SK-N-SH (cell line): Measurements from ENCODE around the gene APOL2. TPM values are rescaled to one million over a fixed set of nuclear protein-coding genes. Genes with fewer than 3 reads are reported as not detected.

ENCODE experiments used
- CTCF ChIA-PET: fragments of 300-600, 350-600 bp; formaldehyde crosslinking; extraction: SDS; loops from one replicate; lab custom pipeline; 2021; lab: Yijun Ruan, JAX
- POLR2A ChIA-PET: fragments of 350-600 bp; sonication (Branson Sonifier 250); formaldehyde crosslinking; extraction: SDS; loops from one replicate; lab custom pipeline; 2020; ENCODE audit warnings: antibody characterized with exemption, inconsistent platforms; lab: Yijun Ruan, JAX
- DNase-seq: peaks from one replicate; pipeline ENCODE4 v3.0.0; 2012
- H2AFZ ChIP-seq: fragments of 200-600 bp; sonication (generic); 2 replicates; pipeline ENCODE4 v1.8.1; 2016; ENCODE audit warnings: antibody characterized with exemption, mild to moderate bottlenecking, low read depth
- H3F3A ChIP-seq: fragments of 200-600 bp; sonication (generic); replicated peaks from 2 replicates; pipeline ENCODE3; 2016; ENCODE audit warnings: antibody characterized with exemption, mild to moderate bottlenecking; ENCODE audit not compliant: insufficient read depth
- H3K27ac ChIP-seq, 2 experiments: fragments of 200-500 bp in 1 of 2; fragments of 200-600 bp in 1 of 2; sonication (Bioruptor generic) in 1 of 2; sonication (generic), shearing (Covaris generic) in 1 of 2; 2 replicates each; pipeline versions ENCODE4 v1.5.1 to v1.6.1; 2014 to 2016; ENCODE audit warnings: low read depth in 2 of 2, inconsistent platforms in 1 of 2, low read length in 1 of 2, mild to moderate bottlenecking in 1 of 2, mixed read lengths in 1 of 2
- H3K27me3 ChIP-seq: fragments of 200-600 bp; sonication (generic), shearing (Covaris generic); 2 replicates; pipeline ENCODE4 v1.6.1; 2016; ENCODE audit warnings: mixed run types; ENCODE audit not compliant: insufficient read depth
- H3K36me3 ChIP-seq, 2 experiments: fragments of 200-500 bp in 1 of 2; fragments of 200-600 bp in 1 of 2; sonication (Bioruptor generic) in 1 of 2; sonication (generic) in 1 of 2; replicated peaks in 1 of 2; 2 replicates each; pipeline versions ENCODE3 to v1.5.1; 2014 to 2016; ENCODE audit warnings: low read length in 1 of 2, mild to moderate bottlenecking in 1 of 2; ENCODE audit not compliant: insufficient read depth in 2 of 2, control insufficient read depth in 1 of 2
- H3K4me1 ChIP-seq, 2 experiments: fragments of 200-500 bp in 1 of 2; fragments of 200-600 bp in 1 of 2; sonication (Bioruptor generic) in 1 of 2; sonication (generic), shearing (Covaris generic) in 1 of 2; 2 replicates each; pipeline versions ENCODE4 v1.5.1 to v1.6.1; 2014 to 2016; ENCODE audit warnings: low read depth in 1 of 2, low read length in 1 of 2, mixed run types in 1 of 2; ENCODE audit not compliant: insufficient read depth in 2 of 2, control insufficient read depth in 1 of 2
- H3K4me2 ChIP-seq: fragments of 200-600 bp; sonication (generic), shearing (Covaris generic); 2 replicates; pipeline ENCODE4 v1.6.1; 2017; ENCODE audit warnings: mixed run types
- H3K4me3 ChIP-seq, 2 experiments: fragments of 200-500 bp in 1 of 2; fragments of 200-600 bp in 1 of 2; sonication (Bioruptor generic) in 1 of 2; sonication (generic), shearing (Covaris generic) in 1 of 2; 2 replicates each; pipeline versions ENCODE4 v1.5.1 to v1.8.1; 2014 to 2016; ENCODE audit warnings: low read depth in 2 of 2, inconsistent platforms in 1 of 2, low read length in 1 of 2, mild to moderate bottlenecking in 1 of 2, mixed read lengths in 1 of 2, moderate library complexity in 1 of 2
- H3K79me2 ChIP-seq: fragments of 200-600 bp; sonication (generic); 2 replicates; pipeline ENCODE4 v1.8.1; 2017; ENCODE audit warnings: mild to moderate bottlenecking; ENCODE audit not compliant: insufficient read depth
- H3K9ac ChIP-seq: fragments of 200-600 bp; sonication (generic); 2 replicates; pipeline ENCODE4 v1.6.1; 2017; ENCODE audit warnings: mixed run types
- H3K9me2 ChIP-seq: fragments of 200-600 bp; sonication (generic); 2 replicates; pipeline ENCODE4 v1.6.1; 2017; ENCODE audit warnings: mixed run types
- H3K9me3 ChIP-seq: fragments of 200-600 bp; sonication (generic); 2 replicates; pipeline ENCODE4 v1.6.1; 2017; ENCODE audit warnings: mixed run types, mild to moderate bottlenecking, moderate library complexity
- H4K20me1 ChIP-seq: fragments of 200-600 bp; sonication (generic); 2 replicates; pipeline ENCODE4 v1.6.1; 2017; ENCODE audit warnings: mild to moderate bottlenecking, mixed run types; ENCODE audit not compliant: insufficient read depth
- CHD2 ChIP-seq: fragments of 150-350 bp; IDR thresholded peaks from 2 replicates; pipeline ENCODE4 v1.6.1; 2018; ENCODE audit warnings: low read length; ENCODE audit not compliant: partially characterized antibody
- CTCF ChIP-seq: fragments of 200-600 bp; sonication (generic); IDR thresholded peaks from 2 replicates; pipeline ENCODE4 v1.6.1; 2017; ENCODE audit warnings: antibody characterized with exemption, mild to moderate bottlenecking, moderate library complexity
- ELF1 ChIP-seq: IDR thresholded peaks from 2 replicates; pipeline ENCODE4 v1.4.0; 2012
- FOSL2 ChIP-seq: IDR thresholded peaks from 2 replicates; pipeline ENCODE4 v1.4.0; 2012; ENCODE audit warnings: low read depth, mild to moderate bottlenecking, moderate library complexity, borderline replicate concordance
- FOXJ3 ChIP-seq: sonication (generic); formaldehyde crosslinking; IDR thresholded peaks from 2 replicates; pipeline ENCODE4 v1.5.1; 2020; ENCODE audit warnings: mild to moderate bottlenecking, missing genetic modification reagents
- GABPA ChIP-seq: IDR thresholded peaks from 2 replicates; pipeline ENCODE4 v1.4.0; 2012; ENCODE audit warnings: low read depth, mild to moderate bottlenecking
- GATA2 ChIP-seq: sonication (generic); formaldehyde crosslinking; IDR thresholded peaks from 2 replicates; pipeline ENCODE4 v1.5.0; 2020; ENCODE audit warnings: mild to moderate bottlenecking, missing genetic modification reagents
- JUND ChIP-seq: IDR thresholded peaks from 2 replicates; pipeline ENCODE4 v1.4.0; 2012
- MAX ChIP-seq: IDR thresholded peaks from 2 replicates; pipeline ENCODE4 v1.4.0; 2012; ENCODE audit warnings: low read depth
- MEF2A ChIP-seq: IDR thresholded peaks from 2 replicates; pipeline ENCODE4 v1.4.0; 2012; ENCODE audit warnings: low read depth, borderline replicate concordance
- MXI1 ChIP-seq: IDR thresholded peaks from 2 replicates; pipeline ENCODE4 v1.6.1; 2012; ENCODE audit warnings: mild to moderate bottlenecking, low read depth, low read length, improper control_type of control experiment
- NRF1 ChIP-seq: IDR thresholded peaks from 2 replicates; pipeline ENCODE4 v1.6.1; 2012; ENCODE audit warnings: low read depth, mild to moderate bottlenecking, low read length
- RAD21 ChIP-seq: IDR thresholded peaks from 2 replicates; pipeline ENCODE4 v1.6.1; 2012; ENCODE audit warnings: mild to moderate bottlenecking, low read length
- RCOR1 ChIP-seq: fragments of 150-350 bp; IDR thresholded peaks from 2 replicates; pipeline ENCODE4 v1.6.1; 2017; ENCODE audit warnings: antibody characterized with exemption, low read length
- REST ChIP-seq: IDR thresholded peaks from 2 replicates; pipeline ENCODE4 v1.6.1; 2012; ENCODE audit warnings: mild to moderate bottlenecking, low read depth, low read length, moderate library complexity
- SMC3 ChIP-seq: IDR thresholded peaks from 2 replicates; pipeline ENCODE4 v1.6.1; 2012; ENCODE audit warnings: low read depth, low read length, improper control_type of control experiment
- TEAD4 ChIP-seq: IDR thresholded peaks from 2 replicates; pipeline ENCODE4 v1.4.0; 2012; ENCODE audit warnings: mild to moderate bottlenecking, borderline replicate concordance; ENCODE audit not compliant: insufficient read depth
- USF1 ChIP-seq: IDR thresholded peaks from 2 replicates; pipeline ENCODE4 v1.4.0; 2012; ENCODE audit warnings: low read depth, borderline replicate concordance
- WGBS: methylation state at CpG from one replicate; pipeline ENCODE4 v1.1.6; 2017; ENCODE audit warnings: low lambda C conversion rate; 5-methylcytosine and 5-hydroxymethylcytosine counted together
- polyA plus RNA-seq, 3 experiments: library from polyadenylated mRNA; depleted of rRNA; stranded (reverse); fragments of >200 nt; gene quantifications; 2 replicates each; pipeline ENCODE4 v1.2.3, GENCODE V29; 2012

Gene APOL2
- polyA plus RNA-seq, 1 of the 3 experiments (the other 2 are of a cell fraction), result 8.3 TPM

- POLR2A ChIA-PET, result no interaction called here
Observed at GRCh38 chr22:36235585-36235984, 3.7 kb downstream of the APOL2 start.

GRCh38 chr22:36234919-36235318, 4.4 kb downstream of the APOL2 start:
- POLR2A ChIA-PET, result no interaction called here
- TF ChIP-seq RAD21 (no peak), SMC3 (no peak), RCOR1 (no peak), MXI1 (no peak), GABPA (no peak), TEAD4 (no peak), FOSL2 (no peak), USF1 (no peak), MAX (no peak), FOXJ3 (no peak), MEF2A (no peak), JUND (no peak), CTCF (no peak)

More at GRCh38 chr22:36235585-36235984, 3.7 kb downstream of the APOL2 start:
- H3K4me1 ChIP-seq, result peaks cover 10 to 25% of the 10 kb centered on the region in 2 experiments; a peak in 1 of 4 replicates
- CTCF ChIA-PET, result interaction anchor here (1.4 to 4.7 kb wide), 3 partner anchors 14 to 42 kb away, joined by 4 to 30 read pairs (median 6); no protein-coding TSS in a partner anchor
- H3K36me3 ChIP-seq, result peaks cover 5 to 15% of the 10 kb centered on the region in 2 experiments
- no peak overlapping the region for H3K9ac ChIP-seq
- TF ChIP-seq MXI1 (no peak), CHD2 (no peak), REST (no peak), FOXJ3 (no peak), ELF1 (no peak), JUND (no peak), RCOR1 (no peak), GATA2 (CRISPR knock-in tag) (no peak), NRF1 (no peak), MEF2A (no peak)
- TF ChIP-seq, all 33 proteins: peak for 0
- no peak for DNase-seq
- H3K27me3 ChIP-seq, result no peaks in the 10 kb centered on the region
- no peak overlapping the region for H3K4me2 ChIP-seq
- H3K9me2 ChIP-seq, result no peaks in the 10 kb centered on the region
- H2AFZ ChIP-seq, result no peak overlapping the region
- WGBS, result 75% methylated on average over 3 of the region's 3 CpGs
- H3K79me2 ChIP-seq, result peaks cover 19% of the 10 kb centered on the region
- H3K9me3 ChIP-seq, result no peaks in the 10 kb centered on the region
- no peaks in the 10 kb centered on the region for H4K20me1 ChIP-seq
- H3K4me3 ChIP-seq, result no peak overlapping the region
- H3K27ac ChIP-seq, result no peak overlapping the region
- H3F3A ChIP-seq, result peaks cover 7% of the 10 kb centered on the region

More at GRCh38 chr22:36234919-36235318, 4.4 kb downstream of the APOL2 start:
- Histone ChIP-seq H3K4me1 (peaks cover 10 to 24% of the 10 kb centered on the region in 2 experiments; a peak in 1 of 4 replicates), H3K9me3 (no peaks in the 10 kb centered on the region), H2AFZ (no peak overlapping the region), H3F3A (peaks cover 7% of the 10 kb centered on the region), H3K9me2 (no peaks in the 10 kb centered on the region), H3K79me2 (peaks cover 19% of the 10 kb centered on the region), H3K36me3 (peaks cover 5 to 17% of the 10 kb centered on the region in 2 experiments), H3K9ac (no peak overlapping the region), H3K4me3 (no peak overlapping the region), H3K27me3 (no peaks in the 10 kb centered on the region), H3K27ac (no peak overlapping the region), H4K20me1 (no peaks in the 10 kb centered on the region), H3K4me2 (no peak overlapping the region)
- 81% methylated on average over 2 of the region's 2 CpGs for WGBS
- DNase-seq, result no peak
- CTCF ChIA-PET, result interaction anchor here (1.4 kb wide), 1 partner anchor 39 kb away, joined by 4 read pairs; no protein-coding TSS in a partner anchor
